HG03095 (cell line): Measurements from ENCODE around the gene PAPOLB.

Experiments used
- ATAC-seq: cut with Tn5 transposase; IDR thresholded peaks from one replicate; pipeline ENCODE4 v1.9.1; 2021; ENCODE audit warnings: moderate library complexity; ENCODE audit not compliant: unreplicated experiment

PAPOLB gene

GRCh38 chr7:4825081-4825480 lies 36.7 kb downstream of the PAPOLB start:
- no peak for ATAC-seq

DNA sequence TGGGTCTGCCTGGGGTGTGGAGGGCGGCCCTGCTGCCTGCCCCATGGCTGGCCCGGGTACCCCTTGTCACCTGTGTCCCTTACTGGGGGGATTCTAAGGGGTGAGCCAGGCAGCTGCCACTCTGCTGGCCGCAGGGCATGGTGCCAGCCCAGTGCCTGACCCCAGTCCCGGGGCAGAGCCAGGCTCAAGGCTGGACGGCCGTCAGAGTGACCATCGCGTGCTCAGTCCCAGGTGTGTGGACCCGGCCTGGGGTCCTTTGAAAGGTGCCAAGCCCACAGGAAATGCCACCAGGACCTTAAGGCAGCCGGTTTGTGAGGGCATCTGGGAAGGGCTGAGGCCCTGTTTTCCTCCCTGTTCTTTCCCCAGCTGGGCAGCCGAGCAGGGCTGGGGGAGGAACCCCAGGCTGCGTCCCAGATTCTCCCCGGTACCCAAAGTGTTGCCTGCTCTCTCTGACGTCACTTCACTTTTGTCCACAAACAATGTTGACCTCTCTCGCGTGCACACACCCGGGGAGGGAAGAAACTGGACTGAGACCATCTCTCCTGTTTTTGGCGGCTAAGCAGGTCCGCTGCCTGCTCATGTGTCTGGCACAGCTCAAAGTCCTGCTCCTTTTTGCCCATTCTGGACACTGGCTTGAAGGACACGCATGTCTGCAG lies 37.6 kb downstream of the PAPOLB start:
- no peak for ATAC-seq

DNA sequence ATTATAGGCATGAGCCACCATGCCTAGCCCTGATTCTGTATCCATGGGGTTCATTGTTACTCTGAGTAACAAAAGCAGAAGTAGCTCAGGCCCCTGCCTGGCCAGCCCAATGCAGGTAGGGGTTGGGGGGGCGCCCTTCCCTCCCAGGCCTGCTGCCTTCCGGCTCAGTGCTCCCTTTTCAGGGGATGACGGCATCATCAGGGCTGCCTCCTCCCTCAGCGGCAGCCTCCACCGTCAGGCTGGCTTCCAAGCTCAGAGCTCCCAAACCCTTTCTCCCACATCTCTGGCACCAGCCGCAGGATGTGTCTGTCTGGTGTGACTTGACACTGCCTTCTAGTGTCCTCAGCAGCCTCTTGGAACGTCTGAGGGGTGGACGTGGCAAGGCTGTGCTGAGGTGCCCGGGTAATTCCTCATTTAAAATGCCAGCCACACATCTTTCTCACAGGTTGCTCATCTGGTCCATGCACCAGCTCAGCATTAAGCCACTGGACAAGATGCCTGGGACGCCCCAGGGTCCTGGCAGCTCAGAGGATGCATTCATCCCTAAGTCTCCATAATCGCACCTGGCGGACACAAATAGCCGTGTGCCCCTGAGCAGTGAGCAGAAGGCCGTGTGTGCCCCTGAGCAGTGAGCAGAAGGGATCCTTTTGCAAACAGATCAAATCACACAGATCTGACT lies 38.2 kb downstream of the PAPOLB start:
- no peak for ATAC-seq

DNA sequence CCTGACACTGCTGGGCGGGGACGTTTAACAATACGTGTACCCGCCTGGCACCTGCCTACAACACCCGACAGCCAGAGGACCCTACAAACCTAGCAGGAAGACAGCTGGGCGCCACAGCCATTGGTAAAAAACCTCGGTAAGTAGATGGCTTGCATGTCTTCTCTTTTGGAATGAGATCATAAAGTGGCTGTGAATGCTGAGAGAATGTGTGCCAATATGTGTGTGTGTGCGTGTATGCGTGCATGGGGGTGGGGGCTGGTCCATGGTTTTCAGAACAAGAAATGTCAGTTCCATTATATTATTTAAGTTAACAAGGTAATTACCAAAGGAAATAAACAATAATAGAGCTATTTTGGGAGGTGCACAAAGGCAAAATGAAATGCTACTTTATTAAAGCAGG lies 39.2 kb downstream of the PAPOLB start:
- ATAC-seq: no peak

GRCh38 chr7:4820967-4821471 lies 40.8 kb downstream of the PAPOLB start:
- no peak for ATAC-seq

GRCh38 chr7:4820405-4820966 lies 41.3 kb downstream of the PAPOLB start:
- ATAC-seq: no peak

- no peak for ATAC-seq
These were observed 42.0 kb downstream of the PAPOLB start for GRCh38 chr7:4819560-4820404.

DNA sequence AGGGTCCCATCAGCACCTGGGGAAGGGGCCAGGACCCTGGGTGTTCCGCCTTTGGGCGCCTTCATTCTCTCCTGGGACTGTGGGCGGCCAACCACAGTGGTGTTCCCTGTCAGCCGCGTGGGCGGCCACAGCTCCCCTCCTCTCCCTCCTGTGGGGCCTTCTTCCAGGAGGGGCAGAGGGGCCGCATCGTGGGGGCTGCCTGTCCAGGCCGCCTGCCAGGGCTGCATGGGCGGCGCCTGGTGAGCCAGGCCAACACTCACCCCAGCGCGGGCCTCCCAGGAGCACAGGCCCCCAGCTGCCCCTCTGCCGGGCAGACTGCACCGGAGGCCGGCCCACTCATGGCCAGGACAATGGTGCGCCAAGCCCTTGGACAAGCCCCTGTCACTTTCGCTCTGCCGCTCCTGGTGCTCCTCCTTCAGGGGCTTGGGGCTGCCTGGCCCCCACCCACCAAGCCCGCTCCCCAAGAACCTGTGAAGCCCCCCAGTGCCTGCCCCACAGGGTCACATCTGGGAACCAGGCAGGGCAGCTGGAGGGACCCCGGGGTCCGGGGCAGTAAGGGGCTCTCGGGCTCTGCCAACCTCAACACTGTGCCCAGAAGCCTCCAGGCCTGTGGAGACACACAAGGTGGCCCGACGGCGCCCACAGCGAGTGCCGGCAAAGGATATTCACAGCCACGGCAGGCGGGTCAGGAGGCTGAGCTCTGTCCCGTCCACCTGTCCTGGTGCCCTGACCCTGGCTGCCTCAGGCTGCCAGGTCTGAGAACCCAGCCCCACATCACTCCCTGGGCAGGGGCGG lies 43.6 kb downstream of the PAPOLB start:
- no peak for ATAC-seq

DNA sequence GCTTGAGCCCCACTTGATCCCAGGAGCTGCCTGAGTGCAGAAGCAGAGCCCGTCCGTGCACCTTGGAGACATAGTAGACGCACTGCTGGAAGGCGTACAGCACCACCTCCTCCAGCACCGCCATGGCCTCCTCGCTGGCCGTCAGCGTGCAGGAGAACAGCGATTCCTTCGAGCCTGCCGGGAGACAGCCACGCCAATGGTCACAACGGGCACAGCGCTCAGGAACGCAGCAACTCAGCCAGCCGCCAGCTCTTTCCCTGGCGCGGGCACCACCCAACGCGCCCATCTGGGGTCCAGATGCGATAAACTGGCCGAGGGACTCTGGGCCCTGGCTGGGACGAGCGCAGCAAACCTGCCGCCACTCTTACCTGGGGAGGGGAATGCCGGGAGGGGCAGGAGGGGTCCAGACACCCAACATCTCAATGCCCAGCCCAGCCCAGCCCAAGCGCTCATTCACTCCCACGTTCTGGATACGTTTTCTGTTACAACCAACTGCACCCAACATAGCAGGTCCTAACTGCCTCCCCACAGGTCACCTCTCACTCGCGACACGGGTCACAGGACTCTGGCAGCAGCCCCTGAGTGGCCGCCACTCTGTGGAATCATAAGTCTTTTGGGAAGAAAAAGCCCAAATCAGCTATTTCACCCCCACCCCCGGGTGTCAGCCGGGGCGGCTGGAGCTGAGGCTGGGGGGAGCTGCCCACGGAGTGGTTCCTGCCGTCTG lies 44.5 kb downstream of the PAPOLB start:
- no peak for ATAC-seq

- no peak for ATAC-seq
These were observed 45.3 kb downstream of the PAPOLB start for GRCh38 chr7:4816419-4817080.

- no peak for ATAC-seq
These were observed 46.0 kb downstream of the PAPOLB start for GRCh38 chr7:4815609-4816418.

DNA sequence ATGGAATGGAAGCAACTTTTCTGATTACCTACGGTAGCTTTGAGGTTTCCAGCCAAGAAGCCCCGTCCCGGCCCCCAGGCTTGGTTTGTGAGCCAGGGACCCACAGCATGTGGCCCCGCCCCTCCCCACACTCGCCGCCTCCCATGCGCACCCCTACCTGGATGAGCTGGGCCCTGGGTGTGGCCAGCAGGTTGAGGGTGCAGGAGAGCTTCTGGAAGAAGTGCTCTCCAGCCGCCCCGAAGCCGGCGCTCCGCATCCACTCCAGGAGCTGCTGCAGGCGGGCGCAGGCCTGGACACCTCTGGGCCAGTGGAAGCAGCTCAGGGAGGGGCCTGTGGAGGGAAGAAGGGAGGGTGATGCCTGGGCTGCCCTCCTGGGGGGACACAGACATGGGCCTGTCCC lies 46.7 kb downstream of the PAPOLB start:
- no peak for ATAC-seq

- no peak for ATAC-seq
These were observed 47.4 kb downstream of the PAPOLB start for GRCh38 chr7:4814433-4814832.

- no peak for ATAC-seq
These were observed 52.2 kb downstream of the PAPOLB start for GRCh38 chr7:4809666-4810065.

DNA sequence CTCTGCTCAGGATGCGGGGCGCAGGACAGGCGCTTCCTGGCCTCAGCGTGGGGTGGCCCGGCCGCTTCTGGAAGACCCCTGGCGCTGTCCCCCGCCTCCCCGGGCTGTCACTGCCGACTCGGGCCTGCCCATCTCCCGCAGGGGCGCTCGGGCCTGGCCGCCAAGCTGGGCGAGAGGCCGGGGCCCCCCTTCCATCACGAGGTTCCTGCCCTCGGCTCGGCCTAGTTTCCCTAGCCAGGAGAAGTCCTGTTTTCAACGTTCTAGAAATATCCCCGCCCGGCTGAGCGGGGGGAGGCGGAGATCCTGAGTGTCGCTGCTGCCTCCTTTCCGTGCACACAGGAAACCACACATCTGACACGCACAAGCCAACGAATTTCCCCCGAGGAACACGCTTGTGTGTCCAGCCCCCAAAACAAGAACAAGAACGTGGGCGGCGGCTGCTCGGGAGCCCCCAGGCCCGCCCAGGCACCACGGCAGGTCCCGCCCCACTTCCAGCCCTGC lies 52.7 kb downstream of the PAPOLB start:
- ATAC-seq: no peak

GRCh38 chr7:4808565-4808964 lies 53.3 kb downstream of the PAPOLB start:
- ATAC-seq: no peak

DNA sequence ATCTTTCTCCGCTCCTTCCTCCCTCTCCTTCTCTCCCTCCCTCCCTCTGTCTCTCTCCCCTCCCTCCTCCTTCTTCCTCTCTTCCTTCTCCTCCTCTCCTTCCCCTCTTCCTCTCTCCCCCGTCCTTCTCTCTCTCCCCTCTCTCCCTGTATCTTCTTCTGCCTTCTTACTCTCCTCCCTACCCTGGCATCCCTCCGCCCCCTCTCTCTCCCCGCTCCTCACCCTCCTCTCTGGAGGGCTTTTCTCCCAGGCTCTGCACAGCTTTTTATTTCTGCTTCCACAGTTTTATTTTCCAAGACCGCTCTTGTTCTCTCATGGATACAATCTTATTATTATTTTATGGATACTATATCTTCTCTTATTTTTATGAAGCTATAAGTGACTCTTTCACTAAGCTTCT lies 53.8 kb downstream of the PAPOLB start:
- ATAC-seq: no peak
